ENCODE results near the gene GNG8.

GNG8 gene

DNA sequence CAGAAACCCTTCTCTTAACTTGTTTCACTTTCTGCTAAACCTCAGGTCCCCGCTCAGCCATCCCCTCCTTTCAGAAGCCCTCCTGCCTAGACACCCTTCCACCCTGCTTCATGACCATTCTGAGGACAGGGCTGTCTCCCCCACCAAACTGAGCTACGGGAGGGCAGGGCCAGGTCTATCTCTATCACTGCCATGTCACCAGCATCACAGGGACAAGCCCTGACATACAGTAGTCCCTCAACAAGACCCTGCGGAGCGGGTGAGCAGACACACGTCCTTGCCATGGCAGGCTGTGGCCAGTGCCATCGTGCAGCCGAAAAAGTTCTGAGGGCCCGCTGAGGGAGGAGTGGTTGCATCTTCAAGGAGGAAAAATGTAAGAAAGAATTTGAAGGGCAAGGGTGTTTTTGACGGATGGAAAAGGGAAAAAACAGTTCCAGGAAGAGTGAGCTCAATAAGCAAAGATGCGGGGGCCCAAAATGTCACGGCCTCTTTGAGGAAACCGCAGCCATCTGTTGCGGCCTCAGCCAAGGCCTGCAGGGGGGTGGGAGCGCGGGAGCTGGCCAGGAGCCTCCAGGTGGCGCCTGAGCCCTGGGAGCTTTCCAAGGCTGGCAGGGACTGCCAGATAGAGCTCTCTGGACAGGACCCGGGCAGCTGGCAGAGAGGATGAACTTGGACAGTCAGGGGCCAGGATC, 19.2 kb downstream of the GNG8 start:
- DNase-seq: no peak

DNA sequence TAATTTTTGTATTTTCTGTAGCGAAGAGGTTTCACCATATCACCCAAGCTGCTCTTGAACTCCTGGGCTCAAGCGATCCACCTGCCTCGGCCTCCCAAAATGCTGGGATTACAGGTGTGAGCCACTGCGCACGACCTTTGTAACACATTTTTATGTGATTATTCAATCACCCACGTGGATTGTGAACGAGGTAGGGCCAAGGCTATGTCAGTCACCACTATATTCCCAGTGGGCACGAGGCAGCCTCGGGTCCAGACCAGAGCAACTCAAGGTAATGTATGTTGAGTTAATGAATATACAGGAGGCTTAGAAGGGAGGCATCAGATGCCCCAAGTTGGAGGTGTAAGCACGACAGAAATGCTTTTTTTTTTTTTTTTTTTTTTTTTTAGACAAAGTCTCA, 20.0 kb downstream of the GNG8 start:
- no peak for DNase-seq

DNA sequence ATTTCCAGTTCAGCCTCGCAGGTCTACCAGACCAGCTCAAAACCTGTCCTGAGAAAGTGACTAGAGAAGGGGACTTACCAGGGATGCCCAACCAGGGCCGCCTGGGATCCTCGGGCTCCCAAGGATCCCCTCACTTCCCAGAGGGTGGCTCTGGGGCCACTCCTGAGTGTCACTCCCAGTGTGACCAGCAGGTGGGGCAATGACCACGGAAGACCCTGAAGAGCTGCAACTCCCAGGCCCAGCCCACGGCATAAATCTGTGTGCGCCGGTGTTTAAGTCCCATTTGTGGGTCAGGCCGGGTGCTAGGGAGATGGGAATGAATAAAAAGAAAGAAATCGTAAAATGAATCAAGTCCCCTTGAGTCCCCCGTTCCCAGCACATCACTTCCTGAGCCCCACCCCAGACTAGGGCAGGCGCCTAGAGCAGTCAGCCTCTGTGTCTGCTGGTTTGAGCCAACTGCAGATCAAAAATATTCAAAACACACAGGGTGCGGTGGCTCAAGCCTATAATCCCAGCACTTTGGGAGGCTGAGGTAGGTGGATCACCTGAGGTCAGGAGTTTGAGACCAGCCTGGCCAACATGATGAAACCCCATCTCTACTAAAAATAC, 21.8 kb downstream of the GNG8 start:
- peak; percentile 19 for DNase-seq

DNA sequence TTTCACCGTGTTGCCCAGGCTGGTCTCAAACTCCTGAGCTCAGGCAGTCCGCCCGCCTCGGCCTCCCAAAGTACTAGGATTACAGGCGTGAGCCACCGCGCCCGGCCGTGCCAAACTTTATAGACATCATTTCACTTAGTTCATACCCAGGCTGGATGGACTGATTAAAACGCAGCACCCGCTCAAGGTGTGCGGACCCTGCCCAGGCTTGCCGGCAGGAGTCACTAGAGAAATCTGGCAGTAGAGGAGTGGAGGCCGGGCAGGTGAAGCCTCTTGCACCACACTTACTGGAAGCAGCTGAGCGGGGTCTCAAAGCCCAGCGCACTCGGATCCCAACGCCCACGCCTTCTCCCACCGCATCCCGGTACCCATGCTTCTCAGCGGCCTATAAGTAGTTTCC, 22.5 kb downstream of the GNG8 start:
- DNase-seq: no peak

DNA sequence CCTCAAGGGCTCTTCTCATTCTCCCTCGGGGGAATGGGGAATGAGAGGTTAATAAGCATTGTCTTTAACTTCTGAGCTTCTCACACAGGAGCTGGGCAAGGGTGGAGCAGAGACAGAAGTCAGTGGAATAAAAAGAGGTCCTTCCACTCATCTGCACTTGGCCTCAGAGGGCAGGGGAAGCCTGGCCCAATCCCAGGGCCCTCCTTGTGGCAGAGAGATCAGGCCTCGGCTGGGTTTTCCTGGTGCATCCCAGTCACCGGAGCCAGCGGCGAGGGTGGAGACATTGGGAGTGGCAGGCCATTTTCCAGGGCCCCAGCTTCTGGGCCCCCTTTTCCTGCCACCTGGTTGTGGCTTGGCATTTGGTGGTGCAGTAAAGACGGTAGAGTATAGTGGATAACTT, 24.2 kb downstream of the GNG8 start:
- no peak for DNase-seq

DNA sequence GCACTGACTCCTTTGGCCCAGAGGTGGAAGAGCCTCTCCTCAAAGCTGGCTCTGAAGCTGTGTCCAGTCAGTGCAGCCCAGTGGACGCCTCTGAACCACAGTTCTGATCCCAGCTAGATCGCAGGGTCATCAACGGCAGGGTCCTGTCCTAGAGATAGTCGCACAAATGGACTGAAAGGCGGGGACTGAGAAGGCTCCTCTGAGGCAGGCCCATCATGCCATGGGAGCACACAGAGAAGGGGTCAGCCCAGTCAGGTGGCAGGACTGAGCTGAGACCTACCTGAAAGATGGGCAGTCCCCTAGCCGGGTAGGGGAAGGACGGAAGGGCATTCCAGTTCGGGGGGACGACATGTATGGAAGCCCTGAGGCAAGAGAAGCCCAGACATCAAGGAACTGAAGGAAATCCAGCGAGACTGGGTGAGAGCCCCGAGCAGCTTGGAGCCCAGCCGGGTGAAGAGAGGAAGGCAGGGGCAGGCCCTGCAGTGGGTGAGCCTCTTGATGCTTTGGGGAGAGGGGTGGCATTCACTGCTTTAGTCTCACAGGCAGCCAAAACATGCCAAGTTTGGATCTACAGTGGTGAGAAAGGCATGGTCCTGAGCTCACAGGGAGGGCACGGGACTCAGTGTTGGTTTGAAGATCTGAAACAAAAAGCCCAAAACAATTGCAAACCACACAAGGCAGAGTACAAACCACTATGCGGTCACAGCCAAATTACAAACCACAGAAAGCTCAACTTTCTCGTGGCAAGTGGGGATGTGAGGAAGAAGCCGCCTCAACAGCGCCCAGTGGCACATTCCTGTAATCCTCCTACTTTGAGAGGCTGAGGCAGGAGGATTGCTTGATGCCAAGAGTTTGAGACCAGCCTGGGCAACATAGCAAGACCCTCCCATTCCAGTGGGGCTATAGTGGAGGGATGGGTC, 24.9 kb downstream of the GNG8 start:
- DNase-seq: no peak

DNA sequence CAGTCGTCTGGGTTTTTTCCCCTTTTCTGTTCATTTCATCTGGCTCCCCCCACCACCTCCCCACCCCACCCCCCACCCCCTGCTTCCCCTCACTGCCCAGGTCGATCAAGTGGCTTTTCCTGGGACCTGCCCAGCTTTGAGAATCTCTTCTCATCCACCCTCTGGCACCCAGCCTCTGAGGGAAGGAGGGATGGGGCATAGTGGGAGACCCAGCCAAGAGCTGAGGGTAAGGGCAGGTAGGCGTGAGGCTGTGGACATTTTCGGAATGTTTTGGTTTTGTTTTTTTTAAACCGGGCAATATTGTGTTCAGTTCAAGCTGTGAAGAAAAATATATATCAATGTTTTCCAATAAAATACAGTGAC, 25.6 kb downstream of the GNG8 start:
- DNase-seq: no peak

DNA sequence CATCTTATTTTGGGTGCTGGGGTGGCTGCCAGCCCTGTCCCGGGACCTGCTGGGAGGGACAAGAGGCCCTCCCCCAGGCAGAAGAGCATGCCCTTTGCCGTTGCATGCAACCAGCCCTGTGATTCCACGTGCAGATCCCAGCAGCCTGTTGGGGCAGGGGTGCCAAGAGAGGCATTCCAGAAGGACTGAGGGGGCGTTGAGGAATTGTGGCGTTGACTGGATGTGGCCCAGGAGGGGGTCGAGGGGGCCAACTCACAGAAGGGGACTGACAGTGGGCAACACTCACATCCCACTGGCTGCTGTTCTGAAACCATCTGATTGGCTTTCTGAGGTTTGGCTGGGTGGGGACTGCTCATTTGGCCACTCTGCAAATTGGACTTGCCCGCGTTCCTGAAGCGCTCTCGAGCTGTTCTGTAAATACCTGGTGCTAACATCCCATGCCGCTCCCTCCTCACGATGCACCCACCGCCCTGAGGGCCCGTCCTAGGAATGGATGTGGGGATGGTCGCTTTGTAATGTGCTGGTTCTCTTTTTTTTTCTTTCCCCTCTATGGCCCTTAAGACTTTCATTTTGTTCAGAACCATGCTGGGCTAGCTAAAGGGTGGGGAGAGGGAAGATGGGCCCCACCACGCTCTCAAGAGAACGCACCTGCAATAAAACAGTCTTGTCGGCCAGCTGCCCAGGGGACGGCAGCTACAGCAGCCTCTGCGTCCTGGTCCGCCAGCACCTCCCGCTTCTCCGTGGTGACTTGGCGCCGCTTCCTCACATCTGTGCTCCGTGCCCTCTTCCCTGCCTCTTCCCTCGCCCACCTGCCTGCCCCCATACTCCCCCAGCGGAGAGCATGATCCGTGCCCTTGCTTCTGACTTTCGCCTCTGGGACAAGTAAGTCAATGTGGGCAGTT, 26.2 kb downstream of the GNG8 start:
- no peak for DNase-seq

DNA sequence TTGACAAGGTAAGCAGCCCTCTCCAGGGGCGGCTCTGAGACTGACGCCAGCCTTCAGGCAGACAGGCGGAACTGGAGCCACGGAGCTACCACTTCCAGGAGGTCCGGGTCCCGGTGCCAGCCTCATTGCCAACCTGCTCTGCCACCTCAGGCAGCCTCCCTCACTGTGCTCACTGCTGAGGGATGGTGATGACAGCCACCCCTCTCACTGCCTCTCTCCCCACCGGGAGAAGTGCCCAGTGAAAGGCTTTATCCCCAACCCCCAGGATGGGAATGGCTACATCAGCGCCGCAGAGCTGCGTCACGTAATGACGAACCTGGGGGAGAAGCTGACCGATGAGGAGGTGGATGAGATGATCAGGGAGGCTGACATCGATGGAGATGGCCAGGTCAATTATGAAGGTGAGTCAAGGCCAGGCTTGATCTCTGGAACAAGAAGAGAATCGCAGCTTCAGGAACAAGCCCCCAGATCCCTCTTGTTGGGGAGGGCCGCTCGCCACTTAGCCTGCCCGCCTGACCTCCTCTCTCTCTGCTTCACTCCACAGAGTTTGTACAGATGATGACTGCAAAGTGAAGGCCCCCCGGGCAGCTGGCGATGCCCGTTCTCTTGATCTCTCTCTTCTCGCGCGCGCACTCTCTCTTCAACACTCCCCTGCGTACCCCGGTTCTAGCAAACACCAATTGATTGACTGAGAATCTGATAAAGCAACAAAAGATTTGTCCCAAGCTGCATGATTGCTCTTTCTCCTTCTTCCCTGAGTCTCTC, 27.2 kb downstream of the GNG8 start:
- no peak for DNase-seq

DNA sequence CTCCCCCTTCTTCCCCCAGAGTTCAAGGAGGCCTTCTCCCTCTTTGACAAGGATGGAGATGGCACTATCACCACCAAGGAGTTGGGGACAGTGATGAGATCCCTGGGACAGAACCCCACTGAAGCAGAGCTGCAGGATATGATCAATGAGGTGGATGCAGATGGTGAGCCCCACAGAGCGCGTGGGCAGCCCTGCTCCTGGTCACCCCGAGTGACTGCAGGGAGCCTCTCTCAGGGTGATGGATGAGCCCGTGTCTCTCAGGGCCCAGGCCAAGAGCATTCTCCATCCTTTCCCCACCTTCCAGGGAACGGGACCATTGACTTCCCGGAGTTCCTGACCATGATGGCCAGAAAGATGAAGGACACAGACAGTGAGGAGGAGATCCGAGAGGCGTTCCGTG, 27.8 kb downstream of the GNG8 start:
- DNase-seq: no peak

DNA sequence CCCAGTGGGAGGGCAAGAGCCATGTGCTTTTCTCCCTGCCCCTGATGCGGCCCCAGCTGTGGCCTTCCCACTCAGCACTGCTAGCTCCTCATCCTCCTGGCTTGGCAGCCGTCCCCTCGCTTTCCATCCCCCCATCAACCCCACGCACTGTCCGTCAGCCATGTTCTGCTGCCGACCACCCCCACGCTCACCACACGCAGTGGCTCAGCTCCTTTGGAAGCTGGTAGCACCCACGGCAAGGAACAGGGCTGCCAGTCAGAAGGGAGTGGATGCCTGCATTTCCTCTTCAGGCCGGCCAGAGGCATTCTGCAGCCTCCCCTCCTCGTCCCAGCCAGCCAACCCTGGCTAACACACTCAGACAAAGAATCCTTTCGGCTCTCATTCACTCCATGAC, 28.6 kb downstream of the GNG8 start:
- DNase-seq: no peak

DNA sequence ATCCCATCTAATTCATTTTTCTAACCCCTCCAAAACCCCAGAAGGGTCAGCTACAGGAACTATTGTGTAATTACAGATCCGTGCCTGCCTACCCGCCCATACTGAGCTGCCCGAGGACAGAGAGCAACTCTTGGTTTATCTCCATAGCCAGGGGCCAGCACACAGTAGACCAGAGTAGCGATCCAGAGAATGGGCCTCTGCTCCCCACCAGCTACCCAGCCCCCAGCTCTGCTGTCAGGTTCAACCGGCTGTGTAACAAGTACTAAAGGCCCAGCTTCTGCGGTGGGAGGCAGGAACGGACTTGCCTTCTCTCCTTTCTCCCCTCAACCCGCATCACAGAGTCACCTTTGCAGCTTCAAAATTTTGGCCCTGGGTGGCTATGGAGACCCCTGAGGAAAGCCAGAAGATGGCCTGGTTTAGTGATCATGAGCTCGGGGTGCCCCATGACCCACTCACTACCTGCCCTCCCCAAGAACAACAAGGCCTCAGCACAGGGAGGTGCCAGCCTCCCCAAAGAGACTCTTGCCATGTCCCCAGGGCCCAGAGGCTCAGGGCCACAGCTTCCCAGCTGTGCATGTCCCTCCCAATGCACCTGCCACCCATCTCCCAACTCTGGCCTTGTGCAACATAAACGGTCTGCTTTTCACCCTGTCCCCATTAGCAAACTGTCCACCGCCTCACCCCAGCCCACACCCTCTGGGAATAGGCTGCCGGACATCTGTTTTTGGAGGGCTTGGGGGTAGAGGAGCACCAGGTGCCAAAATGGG, 29.1 kb downstream of the GNG8 start:
- no peak for DNase-seq

DNA sequence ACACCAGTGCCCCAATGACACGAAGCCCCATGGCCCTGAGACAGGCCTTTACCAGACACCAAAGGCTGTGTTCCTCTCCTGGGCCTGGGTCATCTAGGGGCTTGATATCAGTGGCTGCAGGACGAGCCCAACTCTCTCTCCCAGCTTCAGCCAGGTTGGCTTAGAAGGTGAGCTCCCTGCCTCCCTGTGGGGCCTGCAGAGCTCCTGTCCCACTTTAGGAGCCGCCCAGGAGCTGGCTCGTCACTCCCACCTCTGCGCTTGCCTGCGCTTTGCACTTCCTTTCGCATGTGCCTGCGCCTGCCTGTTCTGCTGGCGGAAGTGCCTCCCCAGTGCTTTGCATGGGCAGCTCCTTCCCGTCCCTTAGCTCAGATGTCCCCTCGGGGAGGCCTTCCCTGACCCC, 30.0 kb downstream of the GNG8 start:
- DNase-seq: no peak

DNA sequence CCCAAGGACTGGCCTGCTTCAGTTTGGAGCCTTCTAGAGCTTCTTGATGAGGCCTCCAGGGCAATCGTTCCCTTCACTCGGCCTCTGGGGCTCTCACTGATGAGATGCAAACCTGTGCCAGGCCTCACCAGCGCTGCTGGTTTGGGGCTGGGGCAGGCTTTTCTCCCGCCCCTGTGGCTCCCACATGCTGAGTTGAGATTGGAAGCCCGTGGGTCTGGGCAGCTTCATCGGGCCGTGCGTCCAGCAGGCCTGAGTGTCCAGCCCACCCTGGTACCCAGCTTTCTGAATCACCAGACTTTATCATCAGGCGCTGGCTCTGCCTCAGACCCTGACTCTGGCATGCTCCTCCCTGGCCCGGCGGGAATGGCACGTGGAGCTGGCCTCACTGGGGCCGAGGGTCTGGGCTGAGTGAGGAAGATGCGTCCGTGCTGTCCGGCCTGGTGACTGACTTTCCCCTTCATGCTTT, 30.6 kb downstream of the GNG8 start:
- no peak for DNase-seq

DNA sequence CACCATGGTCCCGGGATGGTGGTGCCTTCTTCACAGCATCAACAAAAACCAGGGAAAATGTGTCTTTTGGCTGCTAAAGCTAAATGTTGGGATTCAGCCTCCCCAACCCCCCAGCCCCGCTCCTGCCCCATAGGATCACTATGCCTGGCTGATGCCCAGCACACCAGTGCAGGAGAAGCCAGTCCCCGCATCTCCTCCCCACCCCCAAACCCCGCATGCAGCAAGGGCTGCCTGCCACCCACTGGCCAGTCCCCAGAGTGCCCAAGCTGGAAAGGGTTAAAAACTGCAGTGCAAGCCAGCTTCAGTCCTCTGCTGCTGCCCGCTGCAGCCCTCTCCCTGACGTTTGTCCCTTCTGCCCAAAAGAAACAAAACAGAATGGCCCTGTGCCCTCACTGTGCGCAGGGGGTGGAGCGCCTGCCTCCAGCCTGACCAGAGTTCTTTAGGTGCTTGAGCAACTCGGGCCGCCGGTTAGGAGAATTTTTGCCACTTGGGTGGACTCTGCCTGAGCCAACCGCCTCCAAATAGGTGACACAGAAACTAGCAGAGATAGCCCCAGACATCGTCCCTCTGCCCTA, 31.1 kb downstream of the GNG8 start:
- DNase-seq: no peak

DNA sequence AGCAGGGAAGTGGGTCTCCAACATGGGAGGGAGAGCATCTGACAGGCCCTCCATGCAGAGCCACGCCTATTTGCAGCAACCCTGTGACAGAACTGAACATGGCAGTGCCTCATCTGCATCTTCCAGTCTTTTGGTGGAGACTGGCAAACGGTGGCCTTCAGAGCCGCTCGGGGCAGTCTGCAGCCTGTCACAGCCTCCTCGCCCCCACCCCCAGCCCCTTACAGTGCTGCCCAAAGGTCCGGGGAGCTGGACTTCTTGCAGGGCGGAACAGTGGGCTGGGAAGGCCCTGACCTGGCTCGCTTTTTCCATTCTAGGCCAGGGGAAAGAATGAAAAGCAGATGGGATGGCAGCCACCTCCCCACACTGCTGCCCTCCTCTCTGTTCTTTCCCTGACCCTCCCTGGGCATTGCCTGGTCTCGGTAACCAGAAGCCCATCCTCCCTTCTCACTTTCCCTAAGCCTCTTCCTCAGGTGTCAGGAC, 32.2 kb downstream of the GNG8 start:
- no peak for DNase-seq

DNA sequence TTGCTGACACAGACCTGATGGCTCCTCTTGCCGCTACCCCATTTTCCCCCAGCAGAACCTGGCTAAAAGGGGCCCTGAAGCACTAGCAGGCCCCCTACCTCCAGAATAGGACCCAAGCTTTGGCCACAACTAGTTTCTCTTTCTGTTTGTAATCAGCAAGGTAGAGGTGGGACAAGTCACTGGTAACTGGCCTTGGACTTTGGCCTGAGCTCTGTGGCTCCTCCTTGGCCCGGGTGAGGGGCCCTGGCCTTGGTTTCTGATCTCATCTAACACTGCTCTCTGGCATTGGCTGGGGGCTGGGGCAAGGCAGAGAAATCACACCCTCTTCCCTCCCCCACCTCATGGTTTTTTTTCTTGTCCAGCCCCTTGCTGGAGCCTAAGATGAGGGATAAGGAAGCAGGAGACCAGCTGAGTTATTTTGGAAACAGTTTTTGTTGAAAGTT, 32.8 kb downstream of the GNG8 start:
- DNase-seq: no peak

DNA sequence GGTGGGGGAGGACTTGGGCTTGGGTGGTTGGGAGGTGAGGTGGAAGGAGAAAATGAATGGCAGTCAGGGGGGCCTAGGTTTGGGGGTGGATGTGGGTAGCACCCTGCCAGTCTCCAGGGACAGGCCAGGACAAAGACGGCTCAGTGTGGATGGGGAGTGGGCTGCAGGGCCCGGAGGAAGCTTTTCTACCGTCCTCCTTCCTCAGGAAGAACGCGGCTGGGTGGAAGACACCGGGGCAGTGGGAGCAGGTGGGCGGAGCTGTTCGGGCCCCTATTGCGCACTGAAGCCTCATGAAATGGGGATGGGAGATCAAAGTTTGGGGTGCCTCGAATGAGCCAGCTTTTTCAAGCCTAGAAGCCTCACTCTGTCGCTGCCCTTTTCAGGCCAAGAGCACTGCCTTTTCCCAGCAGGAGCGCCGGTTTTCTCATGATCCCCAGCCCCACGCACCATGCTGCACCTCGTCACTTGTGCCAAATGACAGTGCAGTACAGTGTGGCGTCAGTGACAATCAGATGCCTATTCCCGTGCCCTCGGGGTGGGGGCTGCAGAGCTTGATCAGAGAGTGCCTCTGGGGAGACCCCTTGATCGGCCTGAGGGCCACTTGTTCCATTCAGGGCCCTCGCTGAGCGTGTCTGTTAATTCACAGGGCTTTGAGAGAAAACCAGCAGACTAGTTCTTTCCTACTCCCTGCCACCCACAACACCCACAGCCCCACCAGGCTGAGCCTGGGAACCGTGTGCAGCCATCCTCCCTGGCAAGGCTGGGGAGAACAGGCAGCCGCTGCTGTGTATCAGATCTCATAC, 33.4 kb downstream of the GNG8 start:
- DNase-seq: no peak

DNA sequence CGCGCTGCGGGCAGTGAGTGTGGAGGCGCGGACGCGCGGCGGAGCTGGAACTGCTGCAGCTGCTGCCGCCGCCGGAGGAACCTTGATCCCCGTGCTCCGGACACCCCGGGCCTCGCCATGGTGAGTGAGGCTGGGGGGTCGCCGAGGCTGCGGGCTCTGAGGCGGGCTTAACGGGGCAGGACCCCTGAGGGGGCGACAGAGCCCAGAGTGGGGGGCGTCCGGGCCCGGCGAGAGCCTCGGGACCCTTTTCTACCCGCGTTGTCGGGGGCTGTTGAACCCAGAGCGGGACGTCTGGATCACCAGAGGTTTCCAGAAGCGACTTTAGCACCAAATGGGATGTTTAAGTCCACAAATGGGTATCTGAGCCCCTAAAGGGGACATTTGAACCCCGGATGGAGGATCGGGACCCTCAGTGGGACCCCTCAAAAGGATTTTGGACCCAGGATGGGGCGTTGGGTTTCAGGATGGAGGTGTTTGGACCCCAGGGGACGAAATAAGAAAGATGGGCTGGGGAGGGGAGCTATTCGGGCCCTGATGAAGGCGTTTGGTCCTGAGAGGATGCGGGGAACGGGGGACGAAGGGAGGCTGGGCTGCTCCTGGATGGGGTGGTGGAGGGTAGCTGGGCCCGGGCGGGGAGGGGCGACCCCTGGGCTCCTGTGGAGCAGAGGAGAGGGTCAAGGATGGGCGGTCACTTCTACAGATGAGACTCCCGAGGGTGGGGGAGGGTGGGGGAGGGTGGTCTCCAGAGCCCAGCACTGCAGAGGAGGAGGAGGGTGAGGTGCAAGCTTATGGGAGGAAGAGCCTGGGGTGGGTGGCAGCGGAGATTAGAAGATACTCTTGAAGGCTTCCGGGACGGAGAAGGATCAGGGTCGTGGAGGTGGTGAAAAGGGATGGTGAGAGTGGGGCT, 34.4 kb downstream of the GNG8 start, which contains the start of gene CALM3:
Gene CALM3 (plus strand): TSS at position 13 of the 907 bp plus-strand sequence. CDS start 105 bp downstream, at position 118.
- DNase-seq: no peak
